Epithelial cell of esophagus (primary cell): Measurements from ENCODE around the gene FOXL2.

ENCODE experiments used
- DNase-seq: peaks from one replicate; pipeline ENCODE4 v3.0.0; 2010; ENCODE audit warnings: low read depth
- H3K4me3 ChIP-seq: 2 replicates; pipeline ENCODE4 v1.5.1; 2011; ENCODE audit warnings: mild to moderate bottlenecking, low read length, control low read depth
- TF ChIP-seq, protein P1 (sequence below): IDR thresholded peaks from 2 replicates; pipeline ENCODE4 v1.5.1; 2011; ENCODE audit warnings: low read depth, mild to moderate bottlenecking, low read length, control low read depth, inconsistent platforms; ENCODE audit not compliant: insufficient read depth; ENCODE audit errors: missing control alignments

The FOXL2 gene

GRCh38 chr3:138946663-138947494, at the start of gene FOXL2, which contains the start of gene FOXL2NB:
TSS of gene FOXL2 (minus strand) at chr3:138947137. CDS start at chr3:138946722, 415 bp downstream.
TSS of gene FOXL2NB (plus strand) at chr3:138947217. CDS start at chr3:138947365, 148 bp downstream.
- peak; percentile 69 for DNase-seq
- TF ChIP-seq, protein P1, sequence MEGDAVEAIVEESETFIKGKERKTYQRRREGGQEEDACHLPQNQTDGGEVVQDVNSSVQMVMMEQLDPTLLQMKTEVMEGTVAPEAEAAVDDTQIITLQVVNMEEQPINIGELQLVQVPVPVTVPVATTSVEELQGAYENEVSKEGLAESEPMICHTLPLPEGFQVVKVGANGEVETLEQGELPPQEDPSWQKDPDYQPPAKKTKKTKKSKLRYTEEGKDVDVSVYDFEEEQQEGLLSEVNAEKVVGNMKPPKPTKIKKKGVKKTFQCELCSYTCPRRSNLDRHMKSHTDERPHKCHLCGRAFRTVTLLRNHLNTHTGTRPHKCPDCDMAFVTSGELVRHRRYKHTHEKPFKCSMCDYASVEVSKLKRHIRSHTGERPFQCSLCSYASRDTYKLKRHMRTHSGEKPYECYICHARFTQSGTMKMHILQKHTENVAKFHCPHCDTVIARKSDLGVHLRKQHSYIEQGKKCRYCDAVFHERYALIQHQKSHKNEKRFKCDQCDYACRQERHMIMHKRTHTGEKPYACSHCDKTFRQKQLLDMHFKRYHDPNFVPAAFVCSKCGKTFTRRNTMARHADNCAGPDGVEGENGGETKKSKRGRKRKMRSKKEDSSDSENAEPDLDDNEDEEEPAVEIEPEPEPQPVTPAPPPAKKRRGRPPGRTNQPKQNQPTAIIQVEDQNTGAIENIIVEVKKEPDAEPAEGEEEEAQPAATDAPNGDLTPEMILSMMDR: no peak
- H3K4me3 ChIP-seq: peak within 1 kb of the TSS; percentile 33

- H3K4me3 ChIP-seq: no peak overlapping the region
- TF ChIP-seq, protein P1: no peak
- no peak for DNase-seq
Measured at GRCh38 chr3:138995706-138996105, 48.8 kb upstream of the FOXL2 start.

GRCh38 chr3:138987181-138987580, 40.2 kb upstream of the FOXL2 start:
- TF ChIP-seq, protein P1: no peak
- no peak for DNase-seq
- H3K4me3 ChIP-seq: no peak overlapping the region

DNA sequence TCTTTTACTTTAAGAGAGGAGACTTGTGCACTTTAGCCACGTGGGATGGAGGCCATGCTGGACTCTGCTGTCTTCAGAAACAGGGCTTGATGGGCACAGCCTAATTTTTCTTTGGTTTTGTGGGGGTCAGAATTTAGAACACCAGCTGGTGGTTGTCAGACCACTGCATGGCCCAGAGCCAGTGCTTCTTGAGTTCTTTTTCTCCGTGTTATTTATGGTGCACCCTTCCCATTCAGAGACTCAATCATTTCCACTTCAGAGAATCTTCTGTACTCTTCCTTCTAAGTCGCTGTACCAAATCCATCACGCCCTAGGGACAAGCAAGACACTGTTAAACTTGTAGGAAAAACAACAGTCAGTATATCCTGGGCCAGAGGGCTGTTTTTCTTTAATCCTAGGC, 39.0 kb upstream of the FOXL2 start:
- TF ChIP-seq, protein P1: no peak
- no peak overlapping the region for H3K4me3 ChIP-seq
- DNase-seq: no peak

DNA sequence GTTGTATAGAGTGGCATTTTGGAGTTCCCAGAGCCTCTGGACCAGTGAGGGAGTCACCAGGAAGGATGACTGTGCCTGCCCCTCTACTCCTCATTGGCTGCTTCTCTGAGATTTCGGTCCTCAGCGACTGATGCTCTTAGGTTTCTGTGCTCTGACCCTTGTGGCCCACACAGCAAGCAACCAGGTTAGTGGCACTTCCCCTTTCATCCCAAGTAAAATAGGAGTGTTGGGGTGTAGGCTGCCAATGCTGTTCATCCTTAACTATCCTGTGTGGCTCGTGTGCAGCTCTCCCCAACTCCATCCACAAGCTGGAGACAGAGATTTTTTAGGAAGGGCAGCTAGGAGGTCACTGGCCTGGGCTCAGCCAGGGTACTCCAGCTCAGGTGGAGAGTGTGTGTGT, 37.9 kb upstream of the FOXL2 start:
- H3K4me3 ChIP-seq: no peak overlapping the region
- TF ChIP-seq, protein P1: no peak
- DNase-seq: no peak

DNA sequence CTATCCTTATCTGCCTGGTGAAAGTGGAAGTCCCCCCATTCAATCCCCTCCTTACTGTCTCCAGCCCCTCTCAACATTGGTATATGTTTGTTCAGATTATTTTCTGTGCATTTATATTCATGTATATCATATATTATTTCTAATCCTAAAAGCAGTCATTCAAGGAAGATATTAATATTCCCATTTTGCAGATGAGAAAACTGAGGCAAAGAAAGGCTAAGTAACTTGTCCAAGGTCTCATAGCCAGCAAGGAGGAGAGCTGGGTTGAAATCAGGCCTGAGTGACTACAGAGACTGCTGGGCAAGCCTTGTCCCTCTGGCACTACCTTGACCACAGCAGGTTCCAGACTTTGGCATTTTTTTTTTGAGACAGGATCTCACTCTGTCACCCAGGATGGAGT, 29.1 kb upstream of the FOXL2 start:
- DNase-seq: no peak
- TF ChIP-seq, protein P1: no peak
- no peak overlapping the region for H3K4me3 ChIP-seq
